Measurements from ENCODE around the gene MPG.

DNA sequence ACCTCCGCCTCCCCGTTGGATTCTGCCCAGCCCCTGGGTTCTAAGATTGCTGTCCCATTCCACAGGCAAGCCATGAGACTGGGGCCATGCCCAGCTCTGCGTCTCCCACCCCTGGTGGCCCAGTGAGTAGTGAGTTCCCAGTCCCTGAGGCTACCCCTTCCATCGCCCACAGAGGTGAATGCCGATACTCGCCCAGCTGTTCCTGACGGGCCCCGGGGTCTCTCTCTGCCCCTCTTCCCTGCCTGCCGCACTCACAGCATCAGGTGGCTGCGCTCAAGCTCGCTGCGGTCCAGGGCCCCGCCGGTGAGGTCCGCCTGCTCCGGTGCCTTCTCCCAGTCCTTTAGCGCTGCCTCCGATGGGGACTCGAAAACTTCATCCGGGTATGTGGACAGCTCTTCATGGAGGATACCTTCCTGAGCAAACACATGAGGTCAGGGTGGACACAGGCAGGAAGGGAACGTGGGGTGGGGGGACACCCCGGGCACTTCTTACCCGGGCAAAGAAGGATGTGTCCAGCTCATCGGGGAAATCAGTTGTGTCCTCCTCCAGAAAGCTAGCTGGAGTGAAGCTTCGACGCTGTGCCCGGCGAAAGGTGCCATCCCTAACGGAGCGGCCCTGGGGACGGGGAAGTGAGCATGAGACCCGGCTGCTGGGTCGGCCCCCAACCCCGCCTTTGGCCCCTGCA, 15.6 kb upstream of the MPG start:
- TF ChIP-seq BHLHE40 (IDR thresholded peaks at IDR 0.05; ENCODE audit: borderline replicate concordance) (no peak), TARDBP (IDR thresholded peaks at IDR 0.05) (no peak), SP1 (IDR thresholded peaks at IDR 0.05) (no peak)
